Measurements from ENCODE around the gene TBC1D1. TPM values are rescaled to one million over a fixed set of nuclear protein-coding genes. Genes with fewer than 3 reads are reported as not detected.

TBC1D1 gene
- total RNA-seq, 1 experiment from 2014 or later: 36.0 TPM

DNA sequence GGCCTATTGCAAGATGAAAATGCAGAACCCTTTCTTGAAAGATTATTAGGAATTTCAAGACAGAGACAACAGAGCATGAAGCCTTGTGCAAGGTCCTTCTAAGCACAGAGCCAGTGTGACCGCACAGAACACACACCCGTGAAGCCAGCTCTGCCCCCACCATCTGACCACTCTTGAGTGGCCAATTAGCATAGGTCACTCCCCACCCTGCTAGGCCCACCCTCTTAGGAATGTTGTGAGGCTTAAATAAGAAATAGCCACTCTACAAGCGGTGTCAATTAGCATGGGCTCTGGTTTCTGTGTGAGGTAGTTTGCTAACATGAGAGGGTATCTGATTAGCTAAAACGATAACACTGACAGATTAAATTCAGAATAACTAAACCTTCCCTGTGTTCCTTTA lies 222.2 kb downstream of the TBC1D1 start:
- ChIA-PET POLR2A (no interaction called here), CTCF (interaction anchor here (0.6 to 1.0 kb wide), 3 partner anchors 12 to 45 kb away, joined by 3 read pairs; no protein-coding TSS in a partner anchor)
- Mint-ChIP-seq H3K27me3 (ENCODE audit: insufficient read depth, unreplicated experiment) (no peaks in the 10 kb centered on the region), H3K9me3 (ENCODE audit: unreplicated experiment) (no peaks in the 10 kb centered on the region), H3K4me3 (ENCODE audit: unreplicated experiment) (no peak overlapping the region), H3K27ac (ENCODE audit: low read depth, unreplicated experiment) (no peak overlapping the region), H3K36me3 (ENCODE audit: insufficient read depth, unreplicated experiment) (peaks cover 5% of the 10 kb centered on the region), H3K4me1 (ENCODE audit: insufficient read depth, unreplicated experiment) (no peaks in the 10 kb centered on the region)
- BruUV-seq (replicated peaks): no TSS peak
- DNase-seq (ENCODE audit: unreplicated experiment): no peak
- intact Hi-C loops (cut with micrococcal nuclease): no loop called here
- TF ChIP-seq, protein P1, sequence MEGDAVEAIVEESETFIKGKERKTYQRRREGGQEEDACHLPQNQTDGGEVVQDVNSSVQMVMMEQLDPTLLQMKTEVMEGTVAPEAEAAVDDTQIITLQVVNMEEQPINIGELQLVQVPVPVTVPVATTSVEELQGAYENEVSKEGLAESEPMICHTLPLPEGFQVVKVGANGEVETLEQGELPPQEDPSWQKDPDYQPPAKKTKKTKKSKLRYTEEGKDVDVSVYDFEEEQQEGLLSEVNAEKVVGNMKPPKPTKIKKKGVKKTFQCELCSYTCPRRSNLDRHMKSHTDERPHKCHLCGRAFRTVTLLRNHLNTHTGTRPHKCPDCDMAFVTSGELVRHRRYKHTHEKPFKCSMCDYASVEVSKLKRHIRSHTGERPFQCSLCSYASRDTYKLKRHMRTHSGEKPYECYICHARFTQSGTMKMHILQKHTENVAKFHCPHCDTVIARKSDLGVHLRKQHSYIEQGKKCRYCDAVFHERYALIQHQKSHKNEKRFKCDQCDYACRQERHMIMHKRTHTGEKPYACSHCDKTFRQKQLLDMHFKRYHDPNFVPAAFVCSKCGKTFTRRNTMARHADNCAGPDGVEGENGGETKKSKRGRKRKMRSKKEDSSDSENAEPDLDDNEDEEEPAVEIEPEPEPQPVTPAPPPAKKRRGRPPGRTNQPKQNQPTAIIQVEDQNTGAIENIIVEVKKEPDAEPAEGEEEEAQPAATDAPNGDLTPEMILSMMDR (IDR thresholded peaks at IDR 0.05; ENCODE audit: unreplicated experiment): no peak

DNA sequence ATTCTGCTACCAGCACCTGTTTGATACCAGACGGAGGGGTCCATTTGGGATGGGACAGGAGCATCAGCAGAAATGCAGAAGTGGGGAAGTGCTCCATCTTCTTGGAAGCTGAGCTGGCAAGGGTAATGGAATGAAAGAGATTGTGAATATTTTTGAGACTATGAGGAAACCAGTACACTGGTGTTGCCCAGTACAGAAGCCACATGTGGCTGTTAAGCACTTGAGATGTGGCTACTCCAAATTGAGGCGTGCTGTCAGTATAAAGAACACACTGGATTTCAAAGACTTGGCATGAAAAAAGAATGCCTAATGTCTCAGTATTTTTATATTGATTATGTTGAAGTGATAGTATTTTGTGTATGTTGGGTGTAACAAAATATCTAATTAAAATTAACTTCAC lies 222.7 kb downstream of the TBC1D1 start:
- H3K4me3 Mint-ChIP-seq (ENCODE audit: unreplicated experiment): no peak overlapping the region
- no peaks in the 10 kb centered on the region for H3K9me3 Mint-ChIP-seq (ENCODE audit: unreplicated experiment)
- intact Hi-C loops (cut with micrococcal nuclease): no loop called here
- no peaks in the 10 kb centered on the region for H3K4me1 Mint-ChIP-seq (ENCODE audit: insufficient read depth, unreplicated experiment)
- TF ChIP-seq, protein P1 (IDR thresholded peaks at IDR 0.05; ENCODE audit: unreplicated experiment): no peak
- ChIA-PET POLR2A (no interaction called here), CTCF (interaction anchor here (0.6 to 1.0 kb wide), 2 partner anchors 27 to 44 kb away, joined by 3 read pairs; no protein-coding TSS in a partner anchor)
- H3K36me3 Mint-ChIP-seq (ENCODE audit: insufficient read depth, unreplicated experiment): peaks cover 5% of the 10 kb centered on the region
- no peaks in the 10 kb centered on the region for H3K27me3 Mint-ChIP-seq (ENCODE audit: insufficient read depth, unreplicated experiment)
- BruUV-seq (replicated peaks): no TSS peak
- no peak for DNase-seq (ENCODE audit: unreplicated experiment)
- no peak overlapping the region for H3K27ac Mint-ChIP-seq (ENCODE audit: low read depth, unreplicated experiment)

DNA sequence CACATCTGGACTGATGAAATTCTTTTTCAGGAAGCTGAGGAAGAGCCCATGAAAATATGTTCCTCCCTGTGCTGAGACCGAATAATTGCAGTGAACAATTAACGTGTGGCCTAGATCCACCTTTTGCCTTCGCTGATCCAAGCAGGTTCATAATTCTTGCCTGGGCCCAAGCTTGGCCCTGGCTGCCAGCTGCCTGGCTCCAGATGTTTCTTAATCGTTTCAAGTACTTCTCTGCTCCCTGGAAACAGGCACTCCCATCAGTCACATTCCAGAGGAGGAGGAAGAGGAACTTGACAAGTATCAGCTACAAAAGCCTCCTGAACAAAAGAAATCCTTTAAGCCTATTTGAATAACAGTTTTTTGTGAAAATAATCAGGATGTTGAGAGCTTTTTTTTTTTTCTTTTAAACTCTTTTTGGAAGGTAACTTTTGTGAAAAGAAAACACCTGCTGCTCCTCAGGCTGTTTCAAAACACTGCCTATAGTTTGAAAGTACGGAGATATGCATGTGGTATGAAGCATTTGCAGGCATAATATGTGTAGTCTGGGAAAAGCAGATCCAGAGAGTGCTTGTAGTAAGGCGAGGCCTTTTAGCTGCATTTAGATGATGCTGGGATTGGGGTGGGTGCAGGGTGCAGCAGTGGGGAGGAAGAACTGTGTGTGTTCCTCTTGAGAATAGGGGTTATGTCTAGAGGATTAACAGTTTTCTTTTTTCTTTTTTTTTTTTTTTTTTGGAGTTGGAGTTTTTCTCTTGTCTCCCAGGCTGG lies 223.7 kb downstream of the TBC1D1 start:
- POLR2A ChIA-PET: no interaction called here
- H3K4me1 Mint-ChIP-seq (ENCODE audit: insufficient read depth, unreplicated experiment): no peaks in the 10 kb centered on the region

DNA sequence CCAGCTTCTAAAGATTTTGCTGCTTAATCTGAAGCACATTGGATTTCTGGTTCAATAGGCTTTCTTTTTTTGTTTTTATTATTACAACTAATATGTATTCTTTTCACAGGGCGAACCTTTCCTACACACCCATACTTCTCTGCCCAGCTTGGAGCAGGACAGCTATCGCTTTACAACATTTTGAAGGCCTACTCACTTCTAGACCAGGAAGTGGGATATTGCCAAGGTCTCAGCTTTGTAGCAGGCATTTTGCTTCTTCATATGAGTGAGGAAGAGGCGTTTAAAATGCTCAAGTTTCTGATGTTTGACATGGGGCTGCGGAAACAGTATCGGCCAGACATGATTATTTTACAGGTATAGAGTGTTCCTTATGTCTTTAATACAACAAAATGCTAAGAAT lies 224.7 kb downstream of the TBC1D1 start:
- Mint-ChIP-seq H3K36me3 (ENCODE audit: insufficient read depth, unreplicated experiment) (peaks cover 5% of the 10 kb centered on the region), H3K4me1 (ENCODE audit: insufficient read depth, unreplicated experiment) (no peaks in the 10 kb centered on the region), H3K9me3 (ENCODE audit: unreplicated experiment) (no peaks in the 10 kb centered on the region), H3K27me3 (ENCODE audit: insufficient read depth, unreplicated experiment) (no peaks in the 10 kb centered on the region), H3K4me3 (ENCODE audit: unreplicated experiment) (no peak overlapping the region), H3K27ac (ENCODE audit: low read depth, unreplicated experiment) (no peak overlapping the region)
- TF ChIP-seq, protein P1 (IDR thresholded peaks at IDR 0.05; ENCODE audit: unreplicated experiment): no peak
- POLR2A ChIA-PET: no interaction called here
- CTCF ChIA-PET: interaction anchor here (1.3 kb wide), 1 partner anchor 13 kb away, joined by 3 read pairs; no protein-coding TSS in a partner anchor
- no peak for DNase-seq (ENCODE audit: unreplicated experiment)
- intact Hi-C loops (cut with micrococcal nuclease): no loop called here
- no TSS peak for BruUV-seq (replicated peaks)

More for the DNA sequence above, 223.7 kb downstream of the TBC1D1 start:
- CTCF ChIA-PET: interaction anchor here (0.6 to 1.3 kb wide), 3 partner anchors 14 to 465 kb away, joined by 3 to 5 read pairs (median 3); no protein-coding TSS in a partner anchor
- H3K27me3 Mint-ChIP-seq (ENCODE audit: insufficient read depth, unreplicated experiment): no peaks in the 10 kb centered on the region
- peaks cover 5% of the 10 kb centered on the region for H3K36me3 Mint-ChIP-seq (ENCODE audit: insufficient read depth, unreplicated experiment)
- H3K27ac Mint-ChIP-seq (ENCODE audit: low read depth, unreplicated experiment): no peak overlapping the region
- no peak for DNase-seq (ENCODE audit: unreplicated experiment)
- no TSS peak for BruUV-seq (replicated peaks)
- intact Hi-C loops (cut with micrococcal nuclease): no loop called here
- TF ChIP-seq, protein P1 (IDR thresholded peaks at IDR 0.05; ENCODE audit: unreplicated experiment): no peak
- H3K4me3 Mint-ChIP-seq (ENCODE audit: unreplicated experiment): no peak overlapping the region
- H3K9me3 Mint-ChIP-seq (ENCODE audit: unreplicated experiment): no peaks in the 10 kb centered on the region
